Posterior vena cava (tissue), 2 donors: ENCODE results near the gene CDK5RAP2. TPM values are rescaled to one million over a fixed set of nuclear protein-coding genes. Genes with fewer than 3 reads are reported as not detected.

Experiments
- DNase-seq: peaks from one replicate; pipeline ENCODE4 v3.0.0-alpha.2; 2020; ENCODE audit warnings: low spot score
- intact Hi-C, 2 donors: fragments of 100-400 bp; cut with DNase I; formaldehyde crosslinking; loops; one replicate each; pipeline versions ENCODE4 v1.14.1 to v1.14.2; 2022 to 2023
- total RNA-seq, 2 donors: library from RNA; stranded (reverse); fragmentation: NEBNext Ultra II Directional; extraction: Animal tissue kit (Norgen Biotek cat#: 25700); gene quantifications; one replicate each; pipeline ENCODE4 v1.2.1, GENCODE V29; 2021
- donor health status: DM: yes; HTN: yes; CAD: no.
- donor health status: DM: yes; HTN: yes; CAD: no.

Gene CDK5RAP2
- total RNA-seq, 2 donors from 2014 or later: 47.2 to 50.2 TPM

- intact Hi-C loops: no loop called here
- peak; percentile 35 for DNase-seq
These were observed 185.8 kb downstream of the CDK5RAP2 start for GRCh38 chr9:120394058-120394669.

- no peak for DNase-seq
- intact Hi-C loops: no loop called here
These were observed 186.4 kb downstream of the CDK5RAP2 start for GRCh38 chr9:120393386-120394057.

- peak; percentile 42 for DNase-seq
These were observed 187.3 kb downstream of the CDK5RAP2 start for GRCh38 chr9:120392711-120393110.

DNA sequence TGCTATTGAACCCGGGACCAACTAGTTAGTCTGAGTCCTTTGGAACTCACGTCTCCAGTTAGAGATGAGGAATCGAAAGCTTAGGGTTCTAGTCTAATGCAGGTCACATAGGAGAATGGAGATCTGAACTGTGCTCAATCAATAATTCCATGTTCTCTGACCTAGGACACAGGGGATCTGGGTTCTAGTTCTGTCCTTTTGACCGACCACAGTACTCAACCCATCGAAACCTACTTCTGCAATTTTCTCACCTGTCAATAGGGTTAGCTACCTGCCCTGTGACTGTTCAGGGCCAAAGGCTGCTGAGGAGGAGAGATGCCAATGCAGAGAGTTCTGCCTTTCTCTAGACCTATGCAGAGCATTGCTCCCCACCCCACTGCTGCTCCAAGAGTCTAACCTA, 187.7 kb downstream of the CDK5RAP2 start:
- no peak for DNase-seq
- intact Hi-C loops: no loop called here

More at GRCh38 chr9:120392711-120393110, 187.3 kb downstream of the CDK5RAP2 start:
- intact Hi-C loops: no loop called here

DNA sequence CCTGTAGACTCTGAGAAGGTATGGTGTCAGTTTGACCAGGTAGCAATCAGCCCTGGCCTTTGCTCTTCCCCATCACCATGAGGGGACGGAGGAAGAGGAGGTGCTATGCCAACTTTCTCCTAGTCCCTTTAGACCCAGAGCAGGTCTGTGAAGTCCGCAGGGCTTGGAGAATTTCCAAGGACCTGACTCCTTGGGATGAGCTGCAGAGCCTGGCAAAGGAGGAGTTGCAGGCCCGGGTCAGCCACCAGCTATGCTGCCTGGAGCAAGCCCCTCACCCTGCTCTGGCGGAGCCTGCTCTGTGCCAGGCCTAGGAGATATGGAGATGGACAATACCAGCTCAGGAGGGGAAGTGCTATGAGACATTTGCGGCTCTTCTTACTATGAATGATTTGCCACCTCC, 188.3 kb downstream of the CDK5RAP2 start:
- DNase-seq: peak; percentile 61
- intact Hi-C loops: no loop called here

- DNase-seq: peak; percentile 62
- intact Hi-C loops: no loop called here
These were observed 189.3 kb downstream of the CDK5RAP2 start for GRCh38 chr9:120390637-120391190.

DNA sequence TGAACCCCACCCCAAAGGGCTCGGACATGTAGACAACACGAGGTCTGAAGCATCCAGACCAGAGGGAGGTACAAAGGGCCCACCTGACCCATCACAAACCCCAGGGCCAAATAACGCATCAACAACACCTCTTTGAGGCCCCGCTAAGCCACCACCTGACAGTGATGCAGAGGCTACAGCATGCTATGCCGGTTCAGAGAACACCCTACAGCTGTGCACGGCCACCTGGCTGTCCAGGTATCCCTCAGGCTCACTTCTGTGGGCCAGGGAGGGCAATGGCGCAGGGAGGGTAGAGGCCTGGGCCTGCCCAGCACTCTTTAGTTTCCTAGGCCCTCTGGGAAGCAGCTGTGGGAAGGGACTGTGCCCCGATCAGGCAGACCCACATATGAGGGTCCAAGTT, 190.1 kb downstream of the CDK5RAP2 start:
- DNase-seq: peak; percentile 48
- intact Hi-C loops: no loop called here

DNA sequence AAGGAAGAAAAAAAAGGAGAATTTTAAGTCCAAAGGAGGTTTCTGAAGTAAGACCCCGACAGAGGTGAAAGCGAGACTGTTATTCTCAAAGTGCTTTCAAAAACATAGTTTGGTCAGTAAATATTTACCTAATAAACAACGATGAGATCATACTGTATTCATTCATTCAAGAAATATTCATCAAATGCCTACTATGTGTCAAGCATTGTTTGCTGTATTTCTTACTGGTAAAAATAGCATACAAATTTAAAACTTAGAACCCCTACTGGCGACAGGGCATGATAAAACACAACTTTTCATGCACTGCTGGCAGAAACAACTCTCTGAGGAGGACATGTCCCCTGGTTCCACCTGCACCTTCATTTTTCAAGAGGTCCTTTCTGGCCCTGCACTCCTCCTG, 190.7 kb downstream of the CDK5RAP2 start:
- intact Hi-C loops: no loop called here
- no peak for DNase-seq

- peak; percentile 64 for DNase-seq
- intact Hi-C loops: no loop called here
These were observed 191.7 kb downstream of the CDK5RAP2 start for GRCh38 chr9:120388003-120388855.

DNA sequence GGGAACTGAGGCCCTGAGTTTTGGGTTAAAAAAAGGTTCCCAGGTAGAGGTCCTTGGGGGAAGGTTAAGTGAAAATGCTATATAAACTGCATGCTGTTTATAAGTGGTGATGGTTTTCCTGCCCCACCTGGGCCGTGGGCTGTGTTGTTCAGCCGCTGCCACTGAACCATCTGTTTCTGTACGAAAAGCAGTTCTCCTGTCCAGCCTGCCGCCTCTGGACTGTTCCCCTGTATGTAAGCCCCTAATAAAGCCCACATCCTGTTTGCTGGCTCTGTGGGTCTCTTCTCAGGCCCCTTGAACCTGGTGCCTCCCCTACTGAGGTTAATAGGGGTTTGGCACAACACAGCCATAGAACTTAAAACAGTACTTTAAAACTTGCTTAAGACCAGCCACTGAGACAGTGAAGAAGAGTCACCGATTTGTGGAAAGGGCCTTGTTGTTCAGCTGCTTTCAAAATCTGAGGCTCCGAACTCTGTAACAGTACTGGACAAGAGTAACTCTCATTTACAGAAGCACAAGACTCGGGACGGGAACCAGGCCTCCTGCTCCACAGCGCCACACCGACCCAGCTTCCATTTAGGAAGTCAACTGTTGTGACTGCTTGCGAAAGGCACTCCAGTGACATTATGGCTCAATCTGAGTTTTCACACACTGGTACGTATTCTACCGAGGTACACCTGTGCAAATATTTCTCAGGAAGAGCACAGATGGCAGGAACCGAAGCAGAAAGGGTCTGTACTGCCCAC, 192.5 kb downstream of the CDK5RAP2 start:
- DNase-seq: peak; percentile 79
- intact Hi-C loops: no loop called here

- peak; percentile 53 for DNase-seq
- intact Hi-C loops: no loop called here
These were observed 193.4 kb downstream of the CDK5RAP2 start for GRCh38 chr9:120386390-120387131.

GRCh38 chr9:120385606-120386389, 194.2 kb downstream of the CDK5RAP2 start:
- intact Hi-C loops: no loop called here
- no peak for DNase-seq

GRCh38 chr9:120384925-120385272, 195.1 kb downstream of the CDK5RAP2 start:
- peak; percentile 40 for DNase-seq
- intact Hi-C loops: no loop called here

- peak; percentile 76 for DNase-seq
- intact Hi-C loops: no loop called here
These were observed 195.7 kb downstream of the CDK5RAP2 start for GRCh38 chr9:120383999-120384924.

GRCh38 chr9:120383611-120383998, 196.4 kb downstream of the CDK5RAP2 start:
- intact Hi-C loops: no loop called here
- peak; percentile 75 for DNase-seq

GRCh38 chr9:120382453-120382852, 197.5 kb downstream of the CDK5RAP2 start:
- intact Hi-C loops: no loop called here
- no peak for DNase-seq

- intact Hi-C loops: no loop called here
- no peak for DNase-seq
These were observed 198.1 kb downstream of the CDK5RAP2 start for GRCh38 chr9:120381839-120382238.
